NCI-H2107 (cell line): ENCODE measurements around the gene TNRC6B.

Experiments
- DNase-seq: peaks from one replicate; lab custom pipeline; 2025; lab: John Stamatoyannopoulos, UW

The TNRC6B gene

GRCh38 chr22:40328546-40329456 is 151.1 kb downstream of the TNRC6B start:
- DNase-seq = no peak

- no peak for DNase-seq
Measured at GRCh38 chr22:40329466-40329865, 151.7 kb downstream of the TNRC6B start.

GRCh38 chr22:40330086-40330485 is 152.4 kb downstream of the TNRC6B start:
- no peak for DNase-seq

GRCh38 chr22:40330615-40331014 is 152.9 kb downstream of the TNRC6B start:
- no peak for DNase-seq

GRCh38 chr22:40331706-40332105 is 154.0 kb downstream of the TNRC6B start:
- no peak for DNase-seq

- DNase-seq = no peak
Measured at GRCh38 chr22:40332319-40332781, 154.6 kb downstream of the TNRC6B start.

- DNase-seq = no peak
Measured at GRCh38 chr22:40334060-40334459, 156.3 kb downstream of the TNRC6B start.

- no peak for DNase-seq
Measured at GRCh38 chr22:40334899-40335298, 157.2 kb downstream of the TNRC6B start.

GRCh38 chr22:40335358-40335757 is 157.6 kb downstream of the TNRC6B start:
- DNase-seq = no peak

- DNase-seq = no peak
Measured at GRCh38 chr22:40340044-40340443, 162.3 kb downstream of the TNRC6B start.

- no peak for DNase-seq
Measured at GRCh38 chr22:40341604-40342003, 163.9 kb downstream of the TNRC6B start.

GRCh38 chr22:40342521-40342920 is 164.8 kb downstream of the TNRC6B start:
- no peak for DNase-seq

GRCh38 chr22:40345271-40345670 is 167.5 kb downstream of the TNRC6B start:
- DNase-seq = no peak

- DNase-seq = no peak
Measured at GRCh38 chr22:40345815-40346184, 168.1 kb downstream of the TNRC6B start.

- DNase-seq = peak; percentile 53
Measured at GRCh38 chr22:40346185-40347118, 168.7 kb downstream of the TNRC6B start, which contains the start of gene ADSL. Gene ADSL, plus strand, starts transcription at chr22:40346500. Its CDS starts 59 bp downstream, at chr22:40346559.

GRCh38 chr22:40347300-40347699 is 169.6 kb downstream of the TNRC6B start:
- no peak for DNase-seq

GRCh38 chr22:40348025-40348658 is 170.4 kb downstream of the TNRC6B start:
- DNase-seq = no peak

- DNase-seq = no peak
Measured at GRCh38 chr22:40352763-40353162, 175.0 kb downstream of the TNRC6B start.

- no peak for DNase-seq
Measured at GRCh38 chr22:40361100-40361499, 183.4 kb downstream of the TNRC6B start.

GRCh38 chr22:40363059-40363458 is 185.3 kb downstream of the TNRC6B start:
- no peak for DNase-seq

- no peak for DNase-seq
Measured at GRCh38 chr22:40364431-40364830, 186.7 kb downstream of the TNRC6B start.

GRCh38 chr22:40366068-40366467 is 188.3 kb downstream of the TNRC6B start:
- no peak for DNase-seq
